HG03045 (cell line): ENCODE data around the gene VAMP2.

Experiments
- ATAC-seq: cut with Tn5 transposase; IDR thresholded peaks from one replicate; pipeline ENCODE4 v1.9.1; 2021; ENCODE audit warnings: mild to moderate bottlenecking, moderate library complexity; ENCODE audit not compliant: unreplicated experiment

VAMP2 gene, protein sequence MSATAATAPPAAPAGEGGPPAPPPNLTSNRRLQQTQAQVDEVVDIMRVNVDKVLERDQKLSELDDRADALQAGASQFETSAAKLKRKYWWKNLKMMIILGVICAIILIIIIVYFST

GRCh38 chr17:8162233-8162996 is at the start of gene VAMP2:
VAMP2 (minus strand) TSS chr17:8162948; CDS start chr17:8162879, 69 bp downstream.
- ATAC-seq = peak; percentile 44

DNA sequence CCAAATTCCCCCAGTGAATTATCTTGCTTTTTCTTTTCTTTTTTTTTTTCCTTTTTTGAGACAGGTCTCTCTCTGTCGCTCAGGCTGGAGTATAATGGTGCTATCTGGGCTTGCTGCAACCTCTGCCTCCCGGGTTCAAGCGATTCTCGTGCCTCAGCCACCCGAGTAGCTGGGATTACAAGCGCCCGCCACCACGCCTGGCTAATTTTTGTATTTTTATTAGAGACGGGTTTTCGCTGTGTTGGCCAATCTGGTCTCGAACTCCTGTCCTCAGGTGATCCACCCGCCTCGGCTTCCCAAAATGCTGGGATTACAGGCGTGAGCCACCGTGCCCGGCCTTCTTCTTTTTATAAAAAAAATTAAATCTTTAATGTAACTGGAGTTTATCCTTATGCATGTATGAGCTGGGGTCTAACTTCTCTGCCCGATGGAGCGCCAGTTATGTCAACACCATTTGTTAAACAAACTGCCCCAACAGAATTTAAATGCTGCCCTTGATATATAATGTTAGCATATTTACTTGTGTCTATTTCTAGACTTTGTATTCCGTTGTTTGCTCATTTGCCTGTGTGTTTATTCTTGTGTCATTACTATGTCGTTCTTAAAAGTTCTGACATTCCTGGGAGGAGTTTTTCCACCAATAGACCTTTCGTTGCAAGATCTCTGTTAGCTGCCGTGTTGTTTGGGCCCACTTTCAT is 48.2 kb upstream of the VAMP2 start:
- ATAC-seq = no peak

- ATAC-seq = peak; percentile 80
Observed at GRCh38 chr17:8209907-8210760, 47.4 kb upstream of the VAMP2 start, which contains the start of gene AURKB. AURKB (minus strand) TSS chr17:8210575; CDS start chr17:8210224, 351 bp downstream.

- ATAC-seq = no peak
Observed at GRCh38 chr17:8206536-8206935, 43.8 kb upstream of the VAMP2 start.

DNA sequence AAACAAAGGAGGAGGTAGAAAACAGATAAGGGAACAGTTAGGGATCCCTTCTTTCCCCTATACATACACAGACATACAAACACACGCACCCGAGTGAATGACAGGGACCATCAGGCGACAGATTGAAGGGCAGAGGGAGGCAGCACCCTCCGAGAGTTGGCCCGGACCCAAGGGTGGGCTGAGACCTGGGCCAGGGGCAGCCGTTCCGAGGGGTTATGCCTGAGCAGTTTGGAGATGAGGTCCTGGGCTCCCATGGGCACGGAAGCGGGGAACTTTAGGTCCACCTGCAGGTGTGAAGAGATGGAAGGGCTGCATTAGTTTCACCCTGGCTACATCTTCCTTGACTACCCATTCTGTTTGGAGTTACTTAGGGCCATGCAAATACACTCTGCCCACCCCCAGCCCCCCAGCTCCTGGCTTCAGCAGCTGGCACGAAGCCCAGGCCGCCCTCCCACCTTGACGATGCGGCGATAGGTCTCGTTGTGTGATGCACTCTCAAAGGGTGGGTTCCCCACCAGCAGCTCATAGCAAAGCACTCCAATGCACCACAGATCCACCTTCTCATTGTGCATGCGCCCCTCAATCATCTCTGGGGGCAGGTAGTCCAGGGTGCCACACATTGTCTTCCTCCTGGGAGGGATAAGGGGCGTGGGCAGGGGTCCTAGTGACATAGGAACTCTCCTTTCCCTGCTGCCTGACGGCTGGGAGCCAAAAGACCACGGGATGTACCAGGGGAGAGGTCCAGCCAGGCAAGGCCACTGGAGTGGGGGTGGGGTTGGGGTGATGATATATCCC is 42.2 kb upstream of the VAMP2 start:
- ATAC-seq = no peak

DNA sequence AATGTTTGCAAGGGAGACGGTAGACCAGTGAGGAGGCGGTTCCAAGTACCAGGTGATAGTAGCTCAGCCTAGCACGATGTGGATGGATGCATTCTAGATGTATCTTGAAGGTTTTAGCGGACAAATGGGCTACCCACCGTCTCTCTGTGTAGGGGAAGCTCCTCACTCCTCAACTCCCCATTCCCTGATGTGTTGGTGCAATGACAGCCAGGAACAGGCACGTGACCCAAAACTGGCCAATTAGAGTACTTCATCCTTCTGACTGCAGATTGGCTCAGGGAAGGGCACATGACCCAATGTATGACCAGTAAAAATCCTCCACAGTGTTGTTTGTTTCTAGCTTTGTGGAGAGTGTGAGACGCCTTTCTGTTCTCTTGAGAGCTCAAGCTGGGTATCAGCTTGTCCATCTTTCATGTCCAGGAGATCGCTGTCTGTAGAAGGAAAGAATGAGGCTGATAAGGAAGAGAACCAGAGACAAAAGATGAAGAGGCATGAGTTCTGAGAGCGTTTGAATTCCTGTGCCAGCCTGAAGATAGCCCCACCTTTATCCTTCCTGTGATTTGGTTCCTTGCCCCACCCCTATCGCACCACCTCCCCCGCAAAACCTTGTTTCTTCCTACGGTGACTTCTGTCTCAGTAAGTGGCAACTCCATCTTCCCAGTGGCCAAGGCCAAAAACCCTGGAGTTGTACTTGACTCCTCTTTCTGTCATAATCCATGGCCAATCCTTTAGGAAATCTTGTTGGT is 29.5 kb upstream of the VAMP2 start:
- ATAC-seq = no peak

DNA sequence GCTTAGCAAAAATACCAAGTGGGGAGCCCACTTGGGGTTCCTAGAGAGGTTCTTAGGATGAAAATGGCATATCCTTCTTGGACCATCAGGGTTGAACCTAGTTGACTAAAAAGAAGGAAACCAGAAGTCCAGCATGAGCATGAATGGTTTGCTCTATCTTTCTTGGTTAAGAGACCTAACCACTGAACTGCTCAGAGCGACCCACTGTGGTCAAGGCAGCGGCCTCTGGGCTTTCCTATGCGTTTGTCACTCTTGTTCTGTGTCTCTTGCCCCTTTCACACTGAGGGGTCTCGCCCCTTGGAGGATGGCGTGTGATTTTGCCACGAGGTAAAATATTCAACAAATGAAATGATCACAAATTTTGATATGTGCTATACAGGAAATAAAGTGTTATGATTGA is 27.8 kb upstream of the VAMP2 start:
- ATAC-seq = no peak

- peak; percentile 51 for ATAC-seq
Observed at GRCh38 chr17:8189711-8190477, 27.1 kb upstream of the VAMP2 start, which contains the start of gene BORCS6. BORCS6 (minus strand) TSS chr17:8190180; CDS start chr17:8190140, 40 bp downstream.

- ATAC-seq = peak; percentile 0
Observed at GRCh38 chr17:8189041-8189710, 26.4 kb upstream of the VAMP2 start.

DNA sequence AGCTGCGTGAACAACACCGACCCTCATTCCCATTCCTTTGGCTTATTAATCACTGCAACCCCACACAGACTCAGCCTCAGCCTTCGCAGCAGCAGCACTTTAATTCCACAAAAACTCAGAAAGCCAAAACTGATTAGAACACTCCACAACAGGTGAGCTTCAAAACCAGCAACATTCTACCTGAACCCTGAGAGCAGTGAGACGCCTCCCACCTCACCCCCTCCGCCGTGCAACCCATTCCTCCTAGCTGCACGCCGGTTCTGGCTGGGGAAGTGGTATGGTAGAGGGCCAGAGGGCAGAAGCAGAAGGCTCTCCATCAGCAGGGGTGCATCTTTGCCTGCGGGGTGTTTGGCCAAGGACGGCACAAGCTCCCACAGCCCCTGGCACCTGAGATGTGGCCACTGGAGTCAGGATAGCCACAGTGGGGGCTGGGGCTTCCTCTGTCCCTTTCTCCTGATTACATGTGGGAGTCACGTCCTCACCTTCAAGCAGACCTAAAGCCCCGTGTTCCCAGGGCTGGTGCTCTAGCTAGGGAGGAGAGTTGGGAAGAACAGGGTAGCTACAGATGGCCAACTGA is 25.6 kb upstream of the VAMP2 start:
- ATAC-seq = no peak

DNA sequence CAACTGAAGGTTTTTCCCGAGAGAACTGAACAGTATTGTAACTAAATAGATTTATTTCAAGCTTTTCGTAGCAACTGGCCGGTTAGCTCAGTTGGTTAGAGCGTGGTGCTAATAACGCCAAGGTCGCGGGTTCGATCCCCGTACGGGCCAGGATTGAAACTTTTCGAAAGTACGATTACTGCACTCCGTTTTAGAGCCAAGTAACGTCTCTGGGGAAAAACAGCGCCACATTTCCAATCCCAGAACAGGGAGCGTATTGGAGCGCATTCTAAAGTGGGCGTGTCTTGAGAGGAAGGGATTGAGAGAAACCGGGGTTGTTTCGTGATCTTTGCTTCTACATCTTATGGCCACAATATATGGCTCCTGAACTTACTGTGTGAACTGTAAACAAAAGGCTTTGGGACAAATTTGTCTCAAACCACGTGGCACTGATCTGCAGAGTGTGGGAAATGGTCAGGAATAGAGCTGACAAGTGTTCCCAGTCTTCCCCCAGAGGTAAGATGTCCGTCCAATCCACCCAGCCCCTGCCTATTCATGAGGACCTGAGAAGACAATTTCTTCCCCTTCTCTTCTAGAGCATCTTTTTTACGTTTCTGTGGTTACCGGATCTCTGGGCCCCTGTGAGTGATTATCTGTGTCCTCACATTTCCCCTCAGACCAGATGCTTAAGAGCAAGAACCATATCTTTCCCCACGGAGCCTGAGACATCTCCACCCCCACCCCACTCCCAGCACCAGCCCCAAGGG is 24.9 kb upstream of the VAMP2 start:
- ATAC-seq = peak; percentile 20

- peak; percentile 20 for ATAC-seq
Observed at GRCh38 chr17:8186787-8187516, 24.2 kb upstream of the VAMP2 start.

DNA sequence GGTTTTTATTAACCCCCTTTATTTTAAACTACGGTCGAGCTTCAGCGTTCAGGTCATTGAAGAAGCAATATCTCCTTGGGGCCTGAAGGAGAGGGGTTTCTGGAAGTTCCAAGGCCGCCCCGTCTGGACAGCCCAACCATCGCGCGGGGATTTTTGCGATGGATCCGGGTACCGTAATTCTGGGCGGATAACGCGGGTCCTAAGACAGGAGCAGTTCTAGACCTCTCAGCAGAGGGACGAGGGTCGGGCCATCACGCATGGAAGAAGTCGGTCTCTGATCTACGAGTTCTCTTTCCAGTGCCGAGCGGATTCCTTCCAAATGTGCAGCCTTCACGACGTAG is 23.7 kb upstream of the VAMP2 start:
- ATAC-seq = peak; percentile 3

GRCh38 chr17:8185582-8186445 is 23.1 kb upstream of the VAMP2 start:
- ATAC-seq = no peak

DNA sequence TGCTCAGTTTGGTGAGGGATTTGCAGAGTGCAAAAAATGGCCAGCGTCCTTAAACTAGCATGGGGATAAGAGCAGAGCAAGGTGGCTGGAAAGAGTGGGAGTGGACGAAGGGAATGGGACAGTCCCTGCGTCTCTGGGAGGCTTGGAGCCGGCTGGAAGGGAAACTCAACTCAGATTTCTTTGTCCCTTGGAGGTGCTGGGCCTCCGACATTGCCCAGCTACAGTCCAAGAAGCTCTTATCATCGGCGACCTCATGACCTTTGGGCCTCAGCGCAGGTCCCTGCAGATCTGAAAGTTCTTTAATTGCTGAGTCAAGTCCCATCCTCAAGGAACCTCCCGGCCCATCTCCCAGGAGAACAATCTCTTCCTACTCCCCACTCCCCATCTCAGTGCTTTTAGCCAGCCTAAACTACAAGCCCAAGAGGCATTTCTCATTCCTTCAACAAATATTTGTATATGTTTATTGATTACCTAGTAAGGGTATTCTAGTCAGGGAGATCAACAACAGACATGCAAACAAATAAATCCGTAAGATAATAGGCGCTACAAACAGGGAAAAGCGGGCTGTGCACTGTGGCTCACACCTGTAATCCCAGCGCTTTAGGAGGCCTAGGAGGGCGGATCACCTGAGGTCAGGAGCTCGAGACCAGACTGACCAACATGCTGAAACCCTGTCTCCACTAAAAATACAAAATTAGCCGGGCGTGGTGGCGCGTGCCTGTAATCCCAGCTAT is 14.4 kb upstream of the VAMP2 start:
- no peak for ATAC-seq
